ENCODE results near the gene ARHGEF11. TPM values are rescaled to one million over a fixed set of nuclear protein-coding genes. Genes with fewer than 3 reads are reported as not detected.

The ARHGEF11 gene
- total RNA-seq, 1 donor from 2014 or later: 29.1 TPM

- Histone ChIP-seq H3K27ac (replicated peaks) (peak overlapping the region; percentile 94), H3K36me3 (no peaks in the 10 kb centered on the region), H3K9me3 (replicated peaks) (no peaks in the 10 kb centered on the region), H3K27me3 (ENCODE audit: low read depth) (peaks cover 45% of the 10 kb centered on the region), H3K4me1 (peaks cover 100% of the 10 kb centered on the region), H3K4me3 (peak overlapping the region; percentile 72)
- TF ChIP-seq CTCF (IDR thresholded peaks at IDR 0.05; ENCODE audit: borderline replicate concordance): no peak
- intact Hi-C loops (cut with micrococcal nuclease): no loop called here
- peak; percentile 65 for DNase-seq
These were observed 147.4 kb downstream of the ARHGEF11 start for GRCh38 chr1:156898161-156898566.

- no peak for DNase-seq
- no peaks in the 10 kb centered on the region for H3K9me3 ChIP-seq (replicated peaks)
- peaks cover 99% of the 10 kb centered on the region for H3K4me1 ChIP-seq
- intact Hi-C loops (cut with micrococcal nuclease): no loop called here
- no peak for TF ChIP-seq CTCF (IDR thresholded peaks at IDR 0.05; ENCODE audit: borderline replicate concordance)
- peak overlapping the region; percentile 72 for H3K4me3 ChIP-seq
- H3K27me3 ChIP-seq (ENCODE audit: low read depth): peaks cover 51% of the 10 kb centered on the region
- H3K36me3 ChIP-seq: no peaks in the 10 kb centered on the region
- peak overlapping the region; percentile 94 for H3K27ac ChIP-seq (replicated peaks)
These were observed 148.3 kb downstream of the ARHGEF11 start for GRCh38 chr1:156897078-156897825.

- H3K4me1 ChIP-seq: peaks cover 95% of the 10 kb centered on the region
- TF ChIP-seq CTCF (IDR thresholded peaks at IDR 0.05; ENCODE audit: borderline replicate concordance): no peak
- peak overlapping the region; percentile 72 for H3K4me3 ChIP-seq
- peak overlapping the region; percentile 94 for H3K27ac ChIP-seq (replicated peaks)
- H3K36me3 ChIP-seq: no peaks in the 10 kb centered on the region
- intact Hi-C loops (cut with micrococcal nuclease): no loop called here
- H3K27me3 ChIP-seq (ENCODE audit: low read depth): peaks cover 51% of the 10 kb centered on the region
- no peaks in the 10 kb centered on the region for H3K9me3 ChIP-seq (replicated peaks)
- no peak for DNase-seq
These were observed 149.0 kb downstream of the ARHGEF11 start for GRCh38 chr1:156896490-156897033.

- Histone ChIP-seq H3K4me1 (peaks cover 89% of the 10 kb centered on the region), H3K27ac (replicated peaks) (peak overlapping the region; percentile 94), H3K36me3 (no peaks in the 10 kb centered on the region), H3K27me3 (ENCODE audit: low read depth) (peaks cover 51% of the 10 kb centered on the region), H3K9me3 (replicated peaks) (no peaks in the 10 kb centered on the region), H3K4me3 (peak overlapping the region; percentile 72)
- no peak for TF ChIP-seq CTCF (IDR thresholded peaks at IDR 0.05; ENCODE audit: borderline replicate concordance)
- intact Hi-C loops (cut with micrococcal nuclease): no loop called here
- DNase-seq: no peak
These were observed 149.6 kb downstream of the ARHGEF11 start for GRCh38 chr1:156895927-156896326.

- H3K36me3 ChIP-seq: no peaks in the 10 kb centered on the region
- H3K27ac ChIP-seq (replicated peaks): peak overlapping the region; percentile 94
- no peak for TF ChIP-seq CTCF (IDR thresholded peaks at IDR 0.05; ENCODE audit: borderline replicate concordance)
- no peak for DNase-seq
- H3K27me3 ChIP-seq (ENCODE audit: low read depth): peaks cover 48% of the 10 kb centered on the region
- H3K9me3 ChIP-seq (replicated peaks): no peaks in the 10 kb centered on the region
- H3K4me3 ChIP-seq: peak overlapping the region; percentile 72
- intact Hi-C loops (cut with micrococcal nuclease): no loop called here
- H3K4me1 ChIP-seq: peaks cover 84% of the 10 kb centered on the region
These were observed 150.1 kb downstream of the ARHGEF11 start for GRCh38 chr1:156895455-156895812.
